C4-2B (cell line): ENCODE measurements around the gene RHOXF2B.
"Not testable (repeated sequence)": the region's sequence is repeated elsewhere in the genome, so short reads cannot be mapped to it uniquely, and the experiment has no call there.

Experiments
- H3K27ac ChIP-seq: fragments of 450-650 bp; 2 replicates; pipeline ENCODE4 v1.5.1; 2017
- CTCF ChIP-seq: fragments of 450-650 bp; conservative IDR thresholded peaks from 2 replicates; pipeline ENCODE4 v1.5.1; 2017; ENCODE audit warnings: mild to moderate bottlenecking
- ZFX ChIP-seq: fragments of 450-650 bp; IDR thresholded peaks from 2 replicates; pipeline ENCODE4 v1.6.1; 2017

Gene RHOXF2B

GRCh38 chrX:120077590-120077989, at the start of gene RHOXF2B:
RHOXF2B (minus strand) TSS chrX:120077690; CDS start chrX:120077552, 138 bp downstream.
- H3K27ac ChIP-seq: not testable (repeated sequence)

DNA sequence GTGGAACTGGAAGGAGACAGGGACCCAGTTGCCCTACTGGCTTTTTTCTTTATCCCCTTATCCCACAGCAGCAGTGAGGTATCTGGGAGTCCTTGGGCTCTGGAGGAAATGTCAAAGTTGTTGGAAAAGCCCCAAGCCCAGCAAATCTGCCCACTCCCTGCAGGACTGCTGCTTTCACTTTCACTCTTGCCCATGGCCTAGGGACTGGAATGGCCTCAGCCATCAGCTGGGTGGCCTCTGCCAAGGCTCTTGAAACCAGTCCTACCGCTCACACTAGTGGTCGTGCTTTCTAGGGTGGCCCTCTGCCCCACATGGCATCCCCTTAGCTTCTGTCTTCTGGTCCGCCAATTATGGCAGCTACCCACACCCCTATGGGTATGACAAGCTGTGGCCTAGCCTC, 48.0 kb upstream of the RHOXF2B start:
- no peak overlapping the region for H3K27ac ChIP-seq
- TF ChIP-seq ZFX (no peak), CTCF (no peak)

GRCh38 chrX:120120223-120120622, 42.7 kb upstream of the RHOXF2B start:
- H3K27ac ChIP-seq: no peak overlapping the region
- TF ChIP-seq CTCF (no peak), ZFX (no peak)

DNA sequence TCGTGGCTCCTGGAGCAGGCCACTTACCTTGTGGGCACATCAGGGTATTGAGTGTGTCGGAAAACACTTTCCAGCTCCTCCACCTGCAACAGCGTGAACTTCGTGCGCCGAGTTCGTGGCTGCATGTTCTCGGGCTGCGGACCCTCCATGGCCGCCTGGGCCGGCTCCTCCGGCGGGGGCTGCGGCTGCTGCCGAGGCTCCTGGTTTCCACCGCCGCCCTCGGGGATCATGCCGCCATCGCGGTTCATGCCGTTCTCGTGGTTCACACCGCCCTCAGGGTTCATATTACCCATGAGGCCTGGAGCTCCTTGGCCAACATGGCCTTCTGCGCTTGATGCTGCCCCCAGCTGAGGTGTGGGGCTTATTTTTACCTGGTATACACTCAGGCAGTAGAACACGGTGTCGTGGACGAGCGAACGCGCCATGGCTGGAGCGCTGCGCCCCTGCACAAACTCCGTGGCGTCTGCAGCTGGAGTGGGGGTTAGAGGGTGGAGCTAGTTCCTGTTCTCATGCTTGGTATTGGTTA, 38.0 kb upstream of the RHOXF2B start, which contains the start of gene RHOXF1:
Gene RHOXF1 (minus strand): TSS at position 476 of the 526 bp plus-strand sequence. CDS start 51 bp downstream, at position 425.
- no peak for TF ChIP-seq CTCF
- TF ChIP-seq ZFX: no peak
- H3K27ac ChIP-seq: no peak within 1 kb of the TSS

DNA sequence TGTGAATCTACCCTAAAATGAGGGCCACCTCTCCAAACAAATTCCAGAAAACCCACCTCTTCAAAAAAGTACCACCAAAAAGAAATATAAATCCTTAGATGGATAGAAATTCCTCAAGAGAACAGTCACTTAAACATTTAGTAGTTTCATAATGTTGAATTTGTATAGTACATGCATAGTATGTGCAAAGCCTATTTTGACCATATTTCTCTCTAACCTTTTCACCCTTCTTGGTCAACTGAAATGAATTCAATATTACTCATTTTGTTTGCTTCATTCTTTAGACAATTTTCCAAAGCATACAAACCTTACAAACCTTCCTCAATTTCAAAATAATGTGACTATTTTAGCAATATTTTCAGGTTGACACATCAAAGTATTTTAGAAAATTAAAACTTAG, 34.1 kb upstream of the RHOXF2B start:
- TF ChIP-seq CTCF: no peak
- TF ChIP-seq ZFX: no peak
- no peak overlapping the region for H3K27ac ChIP-seq

DNA sequence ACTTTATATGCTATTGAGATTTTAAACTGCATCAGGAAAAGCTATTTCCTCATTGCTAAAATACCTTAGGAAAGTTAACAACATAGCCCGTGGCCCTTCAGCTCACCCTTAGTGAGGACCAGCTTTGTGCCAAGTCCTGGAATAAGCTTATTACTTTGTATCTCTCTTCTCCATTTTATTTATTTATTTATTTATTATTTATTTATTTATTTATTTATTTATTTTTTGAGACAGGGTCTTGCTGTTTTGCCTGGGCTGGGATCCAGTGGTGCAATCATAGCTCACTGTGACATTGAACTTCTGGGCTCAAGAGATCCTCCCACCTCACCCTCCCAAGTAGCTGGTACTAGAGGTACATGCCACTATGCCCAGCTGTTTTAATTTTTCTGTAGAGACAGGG, 31.9 kb upstream of the RHOXF2B start:
- TF ChIP-seq CTCF (no peak), ZFX (no peak)
- H3K27ac ChIP-seq: no peak overlapping the region

GRCh38 chrX:120104707-120105106, 27.2 kb upstream of the RHOXF2B start:
- not testable (repeated sequence) for H3K27ac ChIP-seq

DNA sequence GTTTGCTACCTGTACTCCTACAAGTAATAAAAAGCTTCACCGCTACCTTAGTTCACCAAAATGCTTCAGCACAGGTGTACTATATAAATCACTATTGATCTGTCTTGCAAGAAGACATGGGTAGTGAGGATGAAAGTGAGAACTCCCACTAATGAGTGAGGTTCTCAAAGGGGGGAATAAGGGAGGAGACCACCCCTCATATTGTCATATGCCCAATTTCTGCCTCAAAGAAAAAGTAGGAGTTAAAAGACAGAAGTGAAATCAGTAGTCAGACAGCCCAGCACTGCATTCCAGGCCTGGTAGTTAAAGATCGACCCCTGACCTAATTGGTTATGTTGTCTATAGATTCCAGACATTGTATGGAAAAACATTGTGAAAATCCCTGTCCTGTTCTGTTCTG, 23.6 kb upstream of the RHOXF2B start:
- H3K27ac ChIP-seq: not testable (repeated sequence)

- TF ChIP-seq CTCF (0 out of 2 replicates have a peak, but pooled peaks have one; percentile 7), ZFX (no peak)
- no peak overlapping the region for H3K27ac ChIP-seq
Measured at GRCh38 chrX:120090208-120090607, 12.7 kb upstream of the RHOXF2B start.
